HG03469 (cell line): ENCODE data around the gene MEX3A.

Experiments used
- ATAC-seq: cut with Tn5 transposase; IDR thresholded peaks from one replicate; pipeline ENCODE4 v1.9.1; 2021; ENCODE audit warnings: mild to moderate bottlenecking, moderate library complexity, moderate number of reproducible peaks; ENCODE audit not compliant: unreplicated experiment

The MEX3A gene

GRCh38 chr1:156104065-156104810, 22.0 kb upstream of the MEX3A start:
- no peak for ATAC-seq

GRCh38 chr1:156103521-156103947, 21.3 kb upstream of the MEX3A start:
- no peak for ATAC-seq

- no peak for ATAC-seq
These were observed 20.6 kb upstream of the MEX3A start for GRCh38 chr1:156102633-156103511.

GRCh38 chr1:156101880-156102279, 19.6 kb upstream of the MEX3A start:
- no peak for ATAC-seq

- ATAC-seq = no peak
These were observed 18.1 kb upstream of the MEX3A start for GRCh38 chr1:156100205-156100995.

GRCh38 chr1:156099282-156099681, 17.0 kb upstream of the MEX3A start:
- no peak for ATAC-seq

GRCh38 chr1:156098784-156099183, 16.5 kb upstream of the MEX3A start:
- ATAC-seq = no peak

- ATAC-seq = no peak
These were observed 15.4 kb upstream of the MEX3A start for GRCh38 chr1:156097499-156098178.

GRCh38 chr1:156096640-156097391, 14.6 kb upstream of the MEX3A start:
- ATAC-seq = peak; percentile 55

- no peak for ATAC-seq
These were observed 13.7 kb upstream of the MEX3A start for GRCh38 chr1:156095906-156096508.

GRCh38 chr1:156091610-156092009, 9.3 kb upstream of the MEX3A start:
- ATAC-seq = no peak

- ATAC-seq = no peak
These were observed 8.5 kb upstream of the MEX3A start for GRCh38 chr1:156090840-156091188.

- ATAC-seq = no peak
These were observed 8.0 kb upstream of the MEX3A start for GRCh38 chr1:156090138-156090839.

- ATAC-seq = no peak
These were observed 7.4 kb upstream of the MEX3A start for GRCh38 chr1:156089704-156090103.

- no peak for ATAC-seq
These were observed 4.0 kb upstream of the MEX3A start for GRCh38 chr1:156086256-156086662.

- ATAC-seq = no peak
These were observed 1.8 kb upstream of the MEX3A start for GRCh38 chr1:156083800-156084790.

GRCh38 chr1:156081917-156082308, 352 bp downstream of the MEX3A start:
- no peak for ATAC-seq
